Motor neuron (in vitro differentiated cells): ENCODE measurements around the gene SOX15. TPM values are rescaled to one million over a fixed set of nuclear protein-coding genes. Genes with fewer than 3 reads are reported as not detected.

Experiments used
- ATAC-seq, 8 experiments: fragments of 200-7000 bp; cut with Tn5 transposase; replicated peaks in 6 of 8; 2 replicates each; pipeline ENCODE4 v1.8.0; 2021; ENCODE audit warnings: mild to moderate bottlenecking in 8 of 8, moderate library complexity in 8 of 8
- H3K27ac ChIP-seq, 2 donors: fragments of 250-450 bp; sonication (Bioruptor Pico); 2 replicates each; pipeline ENCODE4 v1.9.0; 2021; ENCODE audit warnings: antibody characterized with exemption in 2 of 2, mild to moderate bottlenecking in 2 of 2, moderate library complexity in 1 of 2
- H3K4me1 ChIP-seq, 2 donors: fragments of 250-450 bp; sonication (Bioruptor Pico); replicated peaks in 1 of 2; 2 replicates each; pipeline ENCODE4 v1.6.1; 2021; ENCODE audit warnings: antibody characterized with exemption in 2 of 2, mild to moderate bottlenecking in 2 of 2, moderate library complexity in 1 of 2
- H3K4me3 ChIP-seq, 5 donors: fragments of 250-450 bp; sonication (Bioruptor Pico); 2 replicates each; pipeline ENCODE4 v1.9.0; 2021; ENCODE audit warnings: antibody characterized with exemption in 5 of 5, mild to moderate bottlenecking in 5 of 5, moderate library complexity in 4 of 5
- WGBS, 10 experiments: fragments of 450-650 bp; shearing (Covaris generic); methylation state at CpG; one replicate each; pipeline ENCODE4 v1.0.0; 2022; 5-methylcytosine and 5-hydroxymethylcytosine counted together
- in situ Hi-C, 9 experiments: fragments of 400-800 bp; cut with MboI; loops; one replicate each; pipeline ENCODE4 v1.15.0; 2021; ENCODE audit warnings: low sequenced_read_pairs in 9 of 9, low pct_unique_long_range_greater_than_20kb in 2 of 9; ENCODE audit not compliant: unreplicated experiment in 9 of 9
- total RNA-seq, 8 experiments: library from RNA; unstranded; fragments of 300-600 nt; gene quantifications; 2 replicates each; pipeline versions ENCODE4 v1.2.3 to v1.2.4, GENCODE V29; 2022

Gene SOX15
- total RNA-seq, 8 experiments from 2014 or later, result 1.4 to 3.9 (median 2.2) TPM

GRCh38 chr17:7592422-7593021, 2.6 kb upstream of the SOX15 start:
- Histone ChIP-seq H3K27ac (no peak overlapping the region), H3K4me3 (no peak overlapping the region), H3K4me1 (peaks cover 4 to 6% of the 10 kb centered on the region in 2 donors)
- in situ Hi-C loops, result no loop called here
- ATAC-seq, result no peak
- 82 to 100% (median 95%) methylated on average over 2 to 21 of the region's 23 CpGs; no CpG with 5 or more reads in 5 of the 10 experiments for WGBS, 10 experiments

- peaks cover 4 to 6% of the 10 kb centered on the region in 2 donors for H3K4me1 ChIP-seq
- H3K27ac ChIP-seq, result no peak overlapping the region
Measured at GRCh38 chr17:7591596-7591995, 1.7 kb upstream of the SOX15 start.

GRCh38 chr17:7590743-7591142, 849 bp upstream of the SOX15 start:
- peak in 3 of 8 experiments; percentile 49 to 58 (median 56) for ATAC-seq
- WGBS, 10 experiments, result 20 to 80% (median 56%) methylated on average over 1 to 2 of the region's 4 CpGs; no CpG with 5 or more reads in 7 of the 10 experiments
- no peak overlapping the region for H3K27ac ChIP-seq
- in situ Hi-C loops, result no loop called here
- peaks cover 4 to 6% of the 10 kb centered on the region in 2 donors for H3K4me1 ChIP-seq
- H3K4me3 ChIP-seq, result no peak overlapping the region

More at GRCh38 chr17:7591596-7591995, 1.7 kb upstream of the SOX15 start:
- 100% methylated on average over 1 to 3 of the region's 5 CpGs; no CpG with 5 or more reads in 6 of the 10 experiments for WGBS, 10 experiments
- no peak for ATAC-seq
- H3K4me3 ChIP-seq, result no peak overlapping the region
- in situ Hi-C loops, result no loop called here

- 0 to 100% (median 20%) methylated on average over 1 to 5 of the region's 56 CpGs; no CpG with 5 or more reads in 3 of the 10 experiments for WGBS, 10 experiments
- in situ Hi-C loops, result no loop called here
- ATAC-seq, result peak; percentile 45 to 88 (median 79)
- Histone ChIP-seq H3K4me3 (peak overlapping the region; percentile 5 to 33 (median 21)), H3K27ac (peak overlapping the region in 1 of 2 donors; percentile 47), H3K4me1 (peaks cover 11 to 13% of the 10 kb centered on the region in 2 donors)
Measured at GRCh38 chr17:7589204-7589868, 558 bp downstream of the SOX15 start.

- WGBS, 10 experiments, result 100% methylated on average over 1 to 3 of the region's 30 CpGs; no CpG with 5 or more reads in 8 of the 10 experiments
- peak overlapping the region in 1 of 2 donors; percentile 47 for H3K27ac ChIP-seq
- H3K4me1 ChIP-seq, result peaks cover 11 to 14% of the 10 kb centered on the region in 2 donors
- peak overlapping the region in 4 of 5 donors; percentile 11 to 33 (median 24) for H3K4me3 ChIP-seq
- in situ Hi-C loops, result no loop called here
- ATAC-seq, result peak; percentile 2 to 21 (median 5)
Measured at GRCh38 chr17:7588553-7589203, 1.2 kb downstream of the SOX15 start.

GRCh38 chr17:7587420-7588151, 2.3 kb downstream of the SOX15 start:
- ATAC-seq, result peak in 2 of 8 experiments; percentile 5 to 9
- H3K4me1 ChIP-seq, result peaks cover 19 to 22% of the 10 kb centered on the region in 2 donors
- no peak overlapping the region for H3K27ac ChIP-seq
- H3K4me3 ChIP-seq, result no peak overlapping the region
- 0 to 100% (median 97%) methylated on average over 1 to 6 of the region's 12 CpGs; no CpG with 5 or more reads in 5 of the 10 experiments for WGBS, 10 experiments
- in situ Hi-C loops, result no loop called here

GRCh38 chr17:7586673-7587419, 3.0 kb downstream of the SOX15 start:
- H3K4me3 ChIP-seq, result no peak overlapping the region
- 60 to 100% (median 85%) methylated on average over 1 to 5 of the region's 9 CpGs; no CpG with 5 or more reads in 4 of the 10 experiments for WGBS, 10 experiments
- ATAC-seq, result no peak
- H3K27ac ChIP-seq, result no peak overlapping the region
- H3K4me1 ChIP-seq, result peaks cover 26% of the 10 kb centered on the region in 2 donors
- in situ Hi-C loops, result no loop called here

- H3K4me3 ChIP-seq, result peak within 1 kb of the TSS; percentile 63 to 75 (median 70)
- 0 to 19% (median 1%) methylated on average over 5 to 39 of the region's 69 CpGs; no CpG with 5 or more reads in 4 of the 10 experiments for WGBS, 10 experiments
- peaks cover 24 to 29% of the 10 kb centered on the region in 2 donors for H3K4me1 ChIP-seq
- peak; percentile 35 to 86 (median 76) for ATAC-seq
- peak within 1 kb of the TSS; percentile 99 for H3K27ac ChIP-seq
- in situ Hi-C loops, result no loop called here
Measured at GRCh38 chr17:7583253-7584109, 6.4 kb downstream of the SOX15 start, which contains the start of gene MPDU1. TSS of gene MPDU1 (plus strand) at chr17:7583852. CDS start at chr17:7583863, 11 bp downstream.

- WGBS, 10 experiments, result 83 to 100% (median 95%) methylated on average over 1 to 12 of the region's 36 CpGs; no CpG with 5 or more reads in 6 of the 10 experiments
- Histone ChIP-seq H3K4me1 (peaks cover 24 to 29% of the 10 kb centered on the region in 2 donors), H3K27ac (peak overlapping the region; percentile 99), H3K4me3 (peak overlapping the region; percentile 15 to 75 (median 70))
- no peak for ATAC-seq
- in situ Hi-C loops, result no loop called here
Measured at GRCh38 chr17:7582396-7583252, 7.3 kb downstream of the SOX15 start.

- in situ Hi-C loops, result no loop called here
- no peak overlapping the region for H3K27ac ChIP-seq
Measured at GRCh38 chr17:7580604-7581575, 9.0 kb downstream of the SOX15 start.

More at GRCh38 chr17:7580604-7581575, 9.0 kb downstream of the SOX15 start:
- WGBS, 10 experiments, result 20 to 100% (median 91%) methylated on average over 1 to 17 of the region's 23 CpGs; no CpG with 5 or more reads in 2 of the 10 experiments
- Histone ChIP-seq H3K4me3 (no peak overlapping the region), H3K4me1 (peaks cover 24 to 29% of the 10 kb centered on the region in 2 donors)
- no peak for ATAC-seq
